GM18499 (cell line): Measurements from ENCODE around the gene KIRREL3.
"Not testable (repeated sequence)": the region's sequence is repeated elsewhere in the genome, so short reads cannot be mapped to it uniquely, and the experiment has no call there.

Experiments
- ATAC-seq: cut with Tn5 transposase; IDR thresholded peaks from one replicate; pipeline ENCODE4 v1.9.1; 2021; ENCODE audit warnings: moderate number of reproducible peaks; ENCODE audit not compliant: insufficient read depth, unreplicated experiment

KIRREL3 gene

DNA sequence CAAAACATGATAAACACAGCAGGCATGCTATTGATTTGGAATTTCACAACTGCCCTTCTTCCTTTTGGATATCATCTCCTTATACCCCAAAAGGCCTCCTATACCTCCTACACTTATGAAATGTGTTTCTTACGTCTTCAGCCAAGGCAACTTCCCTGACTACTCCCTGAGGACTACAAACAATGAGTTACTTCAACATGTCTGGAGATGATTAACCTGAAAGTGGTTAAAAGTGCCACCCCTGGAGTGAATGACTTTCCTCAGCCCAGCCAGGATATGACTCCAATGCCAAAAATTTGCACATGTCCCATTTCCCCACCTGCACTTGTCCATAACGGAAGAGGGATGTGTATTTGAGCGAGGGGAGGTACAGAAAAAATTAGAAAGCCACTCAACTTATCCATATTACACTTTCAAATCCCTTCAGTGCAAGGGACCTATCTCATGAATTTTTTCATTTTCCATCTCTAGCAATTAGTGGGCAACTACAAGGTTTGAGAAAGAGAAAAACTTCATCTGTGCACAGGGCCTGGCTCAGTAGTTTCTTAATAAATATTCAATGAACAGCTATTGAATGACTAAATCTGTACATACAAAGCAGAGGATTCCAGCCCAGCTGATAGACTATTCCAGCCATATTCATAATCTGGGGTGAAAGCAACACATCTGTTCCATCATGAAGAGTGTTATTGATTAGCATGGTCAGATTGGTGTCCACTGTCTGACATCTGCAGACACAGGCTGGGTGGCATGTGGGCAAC lies 36.8 kb downstream of the KIRREL3 start:
- ATAC-seq = no peak

DNA sequence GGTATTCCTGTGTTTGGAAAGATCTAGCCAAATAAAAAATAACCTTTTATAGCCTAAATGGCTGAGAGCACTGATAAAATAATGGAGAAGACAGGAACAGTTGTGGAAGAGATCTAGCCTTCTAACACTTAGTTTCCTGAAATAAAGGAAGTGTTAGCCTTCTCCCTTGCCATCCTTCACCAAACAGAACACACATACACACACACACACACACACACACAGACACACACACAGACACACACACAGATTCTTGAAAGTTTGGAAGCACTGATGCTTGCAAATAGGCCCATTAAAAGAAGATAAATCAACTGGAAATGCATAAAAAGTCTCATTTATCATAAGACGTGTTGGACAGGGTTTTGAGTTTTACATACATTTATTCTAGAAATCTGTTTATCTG lies 37.5 kb downstream of the KIRREL3 start:
- ATAC-seq = no peak

DNA sequence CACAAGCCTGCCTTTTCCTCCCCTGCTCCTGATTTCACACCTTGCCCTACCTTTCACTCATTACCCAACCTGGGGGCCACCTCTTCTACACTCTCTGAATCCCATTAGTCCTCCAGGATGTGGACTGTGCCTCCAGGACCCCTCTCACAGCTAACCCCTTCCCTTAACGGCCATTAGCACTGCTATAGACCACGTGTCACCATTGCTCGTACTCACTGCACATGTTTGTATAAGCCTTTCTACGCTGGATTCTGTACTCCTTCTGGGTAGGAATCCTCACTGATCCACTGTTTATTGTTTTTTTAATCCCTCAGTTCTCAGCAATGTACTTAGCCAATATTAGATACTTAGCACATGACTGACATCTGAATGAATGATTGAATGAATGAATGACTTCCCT lies 40.9 kb downstream of the KIRREL3 start:
- no peak for ATAC-seq

DNA sequence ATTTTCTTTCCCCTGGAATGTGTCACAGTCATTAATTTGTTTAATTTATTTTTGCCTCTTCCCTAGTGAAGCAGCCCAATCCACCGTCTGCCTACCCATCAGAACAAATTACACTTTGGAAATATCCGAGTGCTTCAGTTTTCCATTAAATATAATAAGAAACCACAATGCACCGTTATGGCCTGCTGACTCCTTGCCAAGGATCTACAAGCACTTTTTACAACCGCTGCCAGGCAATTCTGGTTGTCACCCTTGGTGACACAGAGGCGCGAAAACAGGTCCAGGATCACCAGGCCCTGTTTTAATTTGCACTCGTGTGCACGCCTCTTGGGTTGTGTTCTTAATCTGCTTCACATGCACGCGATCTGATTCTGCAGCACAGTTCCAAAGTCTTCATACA lies 43.9 kb downstream of the KIRREL3 start:
- no peak for ATAC-seq

- not testable (repeated sequence) for ATAC-seq
These were observed 48.0 kb downstream of the KIRREL3 start for GRCh38 chr11:126952533-126952932.

DNA sequence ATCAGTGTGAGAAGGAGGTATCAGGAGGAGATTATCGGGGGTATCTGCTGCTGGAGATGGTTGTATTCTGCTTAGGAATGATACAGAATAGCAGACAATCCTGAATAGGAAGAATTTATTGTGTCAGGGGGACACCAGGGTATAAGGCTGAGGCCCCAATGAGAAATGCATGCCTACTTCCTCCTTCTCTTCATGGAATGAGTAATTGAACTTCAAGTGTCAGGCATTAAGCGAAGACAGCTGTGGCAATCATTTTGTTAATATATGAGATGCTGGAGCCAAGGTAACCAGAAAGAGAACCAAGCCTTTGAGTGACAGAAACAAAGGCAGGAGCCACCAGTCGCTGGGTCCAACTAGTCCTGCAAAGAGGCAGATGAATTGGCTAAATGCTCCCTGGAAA lies 49.1 kb downstream of the KIRREL3 start:
- no peak for ATAC-seq

DNA sequence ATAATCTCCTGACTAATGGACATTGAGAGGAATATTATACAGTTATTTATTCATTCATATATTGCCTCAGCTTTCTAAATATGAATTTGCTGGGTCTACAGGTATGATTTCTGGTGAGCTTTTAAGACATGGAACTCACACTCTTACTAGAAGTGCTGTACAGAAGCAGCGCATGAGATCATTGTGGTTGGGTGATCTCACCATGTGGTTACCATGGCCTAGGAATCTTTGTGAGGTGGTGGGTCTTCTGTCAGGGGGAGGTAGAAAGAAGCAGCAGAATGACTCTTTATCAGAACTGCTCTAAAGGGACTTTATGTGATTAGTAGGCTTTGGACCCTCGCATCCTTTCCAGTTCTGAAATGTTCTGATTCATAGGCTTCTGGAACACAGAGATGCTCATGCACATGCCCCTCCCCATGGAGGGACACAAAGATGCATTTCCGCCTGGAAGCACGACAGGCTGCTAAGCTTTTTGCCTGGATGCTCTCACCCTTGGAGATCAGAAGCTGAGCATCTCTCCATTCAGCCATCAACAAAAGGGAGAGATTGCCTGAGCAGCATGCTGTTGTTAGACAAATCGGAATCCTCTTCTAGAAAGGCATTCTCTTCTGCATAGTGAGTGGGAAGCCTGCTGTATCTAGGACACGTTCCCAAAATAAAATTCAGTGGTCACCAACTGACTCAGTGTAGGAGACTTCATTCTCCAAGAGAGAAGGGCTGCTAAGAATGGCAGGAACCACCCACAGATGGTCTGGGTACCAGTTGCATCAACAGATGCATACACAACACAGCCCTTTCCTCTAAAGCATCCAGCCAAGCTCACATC lies 51.3 kb downstream of the KIRREL3 start:
- no peak for ATAC-seq

DNA sequence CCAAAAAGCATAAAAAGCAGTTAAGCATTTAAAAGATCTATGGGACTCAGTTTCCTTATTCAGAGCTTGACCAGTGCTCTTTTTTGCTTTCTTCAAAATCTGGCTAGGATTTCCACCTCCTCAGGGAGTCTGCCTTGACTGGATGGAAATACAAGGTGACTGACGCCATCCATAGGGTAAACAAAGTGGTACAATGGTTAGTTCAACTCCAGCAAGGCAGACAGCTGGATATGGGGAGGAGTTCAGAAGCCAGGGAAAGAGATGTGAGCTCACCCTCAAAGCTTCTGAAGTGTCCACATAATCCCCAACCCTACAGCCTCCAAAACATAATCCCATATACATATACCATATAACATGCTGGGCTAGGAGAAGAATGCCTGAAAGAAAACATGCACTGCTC lies 52.0 kb downstream of the KIRREL3 start:
- ATAC-seq = no peak

GRCh38 chr11:126945319-126945718 lies 55.3 kb downstream of the KIRREL3 start:
- ATAC-seq = no peak

- ATAC-seq = no peak
These were observed 57.3 kb downstream of the KIRREL3 start for GRCh38 chr11:126943316-126943715.

DNA sequence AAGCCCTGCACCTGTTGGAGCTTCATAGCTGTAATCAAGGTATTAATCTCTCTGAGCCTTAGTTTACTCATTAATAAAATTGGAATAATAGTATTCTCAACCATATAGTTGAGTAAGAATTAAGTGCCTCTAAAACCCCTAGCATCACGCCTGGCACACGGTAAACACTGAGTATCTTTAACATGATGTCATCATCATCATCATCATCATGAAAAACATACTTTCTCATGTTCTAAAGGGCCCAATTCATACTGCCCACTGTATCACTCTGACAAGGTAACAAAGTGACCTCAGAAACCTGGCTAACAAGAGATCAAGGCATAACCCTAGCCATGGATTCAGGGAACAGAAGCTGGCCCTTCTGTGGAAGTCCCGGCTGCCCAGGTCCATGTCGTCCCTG lies 58.4 kb downstream of the KIRREL3 start:
- ATAC-seq = no peak

DNA sequence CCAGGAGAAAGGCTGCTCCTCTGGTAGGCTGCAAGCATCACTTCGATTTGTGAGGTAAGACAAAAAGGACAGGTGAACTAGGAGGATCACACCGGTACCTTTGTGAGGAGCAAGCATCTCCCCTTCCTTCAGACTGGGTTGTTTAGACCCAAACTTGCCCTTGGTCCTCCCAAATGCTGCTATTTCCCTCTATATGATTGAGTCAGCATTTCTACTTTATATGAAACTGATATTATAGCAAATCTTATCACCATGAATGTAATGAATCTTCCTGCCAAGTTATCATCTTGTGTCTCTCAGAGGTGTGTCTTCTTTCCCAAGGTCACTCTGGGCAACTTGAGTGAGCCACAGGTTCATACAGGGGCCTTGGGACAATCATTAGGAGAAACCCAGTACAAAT lies 61.0 kb downstream of the KIRREL3 start:
- no peak for ATAC-seq

GRCh38 chr11:126938718-126939117 lies 61.9 kb downstream of the KIRREL3 start:
- ATAC-seq = no peak

- ATAC-seq = no peak
These were observed 70.3 kb downstream of the KIRREL3 start for GRCh38 chr11:126930091-126930841.

GRCh38 chr11:126929179-126930061 lies 71.2 kb downstream of the KIRREL3 start:
- no peak for ATAC-seq

GRCh38 chr11:126927623-126928022 lies 72.9 kb downstream of the KIRREL3 start:
- no peak for ATAC-seq

DNA sequence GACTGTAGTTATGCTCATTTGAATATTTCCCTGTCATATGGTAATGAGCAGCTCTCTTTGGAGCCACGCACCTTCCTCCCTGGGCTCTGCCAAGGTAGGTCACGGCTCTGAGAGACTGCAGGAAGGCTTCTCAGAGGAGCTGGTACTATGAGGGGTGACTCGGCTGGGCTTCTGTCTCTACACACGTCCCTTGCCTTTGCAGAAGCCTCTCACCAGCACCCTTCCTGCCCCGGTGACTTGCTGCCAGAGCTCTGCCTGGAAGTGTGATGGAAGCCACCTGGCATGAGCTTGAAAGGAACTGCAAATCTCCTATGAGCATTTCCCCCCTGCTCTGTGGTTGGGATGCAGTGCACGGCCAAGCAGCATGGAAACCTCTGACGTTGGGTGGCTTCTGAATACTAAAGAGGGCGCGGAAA lies 74.2 kb downstream of the KIRREL3 start:
- ATAC-seq = no peak

DNA sequence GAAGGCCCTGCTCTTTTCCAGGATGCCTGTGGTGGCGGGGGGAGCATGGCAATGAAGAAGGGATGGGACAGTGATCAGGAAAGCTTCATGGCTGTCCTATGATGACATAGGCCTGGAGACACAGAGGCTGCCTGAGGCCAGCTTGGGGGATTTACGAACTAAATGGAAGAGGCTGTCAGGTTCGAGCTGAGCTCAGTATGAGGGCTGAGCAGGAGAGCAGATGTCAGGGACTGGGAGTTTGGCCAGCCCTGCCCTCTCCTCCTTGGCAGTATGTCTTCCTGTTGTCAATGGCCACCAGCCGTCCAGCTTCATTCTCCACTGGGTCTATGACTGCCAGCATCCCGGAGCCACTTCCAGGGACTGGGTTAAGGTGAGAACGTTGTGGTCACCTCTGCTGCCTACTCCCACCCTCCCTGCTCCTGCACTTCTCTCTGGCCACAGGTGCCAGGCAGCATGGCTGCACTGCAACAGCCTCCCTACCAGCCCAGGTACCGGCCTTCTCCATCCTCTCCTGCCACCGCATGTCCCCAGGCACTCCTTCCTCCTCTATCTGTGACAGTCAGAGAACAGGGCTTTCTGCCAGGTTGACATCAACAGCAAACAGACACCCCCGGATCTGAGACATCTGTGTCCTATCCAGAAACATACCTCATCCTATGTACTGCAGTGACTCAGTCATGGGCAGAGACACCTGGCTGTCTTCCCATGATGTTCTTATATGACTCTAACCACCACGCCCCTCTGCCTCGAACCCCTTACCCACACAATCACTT lies 75.1 kb downstream of the KIRREL3 start:
- ATAC-seq = no peak

DNA sequence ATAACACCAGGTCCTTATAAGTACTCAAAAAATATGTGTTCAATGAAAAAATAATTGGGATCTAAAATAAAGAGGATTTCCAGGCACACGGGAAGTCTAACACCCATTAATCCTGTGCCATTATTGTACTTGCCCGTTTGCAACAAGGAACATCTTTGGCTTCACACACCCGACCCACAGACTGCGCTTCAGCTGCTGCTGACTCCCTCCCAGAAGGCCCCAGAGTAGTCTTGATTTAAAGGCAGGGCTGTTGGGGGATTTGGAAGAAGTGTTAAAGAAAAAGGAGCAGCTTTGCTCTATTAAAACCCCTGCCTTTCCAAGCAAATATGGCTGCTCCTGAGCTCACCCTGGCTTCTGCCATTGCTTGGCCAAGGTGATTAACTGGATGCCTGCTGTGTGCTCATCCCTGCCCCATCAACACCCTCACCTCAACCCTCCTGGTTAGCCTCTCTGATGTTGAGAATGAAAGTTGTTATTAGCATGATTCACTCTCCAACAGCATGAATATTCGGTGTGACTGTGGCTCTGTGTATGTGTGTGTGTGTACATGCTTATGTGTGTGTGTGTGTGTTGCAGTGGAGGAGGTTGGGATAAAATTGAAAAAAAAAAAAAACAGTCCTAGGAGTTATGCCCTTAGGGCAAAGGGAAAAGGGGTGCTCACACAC lies 76.1 kb downstream of the KIRREL3 start:
- no peak for ATAC-seq
